SH-SY5Y (cell line): ENCODE data around the gene CIPC.

ENCODE experiments used
- GATA2 ChIP-seq: IDR thresholded peaks from 2 replicates; pipeline ENCODE4 v1.6.1; 2011; ENCODE audit warnings: mild to moderate bottlenecking, low read depth, low read length
- GATA3 ChIP-seq: IDR thresholded peaks from 2 replicates; pipeline ENCODE4 v1.6.1; 2011; ENCODE audit warnings: low read depth, mild to moderate bottlenecking, low read length, moderate library complexity

CIPC gene

GRCh38 chr14:77064521-77065178 is 33.4 kb upstream of the CIPC start:
- TF ChIP-seq GATA2 = no peak
- TF ChIP-seq GATA3 = no peak

GRCh38 chr14:77065851-77066577 is 32.0 kb upstream of the CIPC start:
- TF ChIP-seq GATA2 (peak; percentile 88), GATA3 (no peak)

- TF ChIP-seq GATA3 = no peak
- TF ChIP-seq GATA2 = no peak
These were observed 31.4 kb upstream of the CIPC start for GRCh38 chr14:77066578-77067172.

GRCh38 chr14:77067632-77068516 is 30.2 kb upstream of the CIPC start:
- TF ChIP-seq GATA2 = no peak
- TF ChIP-seq GATA3 = no peak

GRCh38 chr14:77068517-77069200 is 29.4 kb upstream of the CIPC start:
- TF ChIP-seq GATA2 (no peak), GATA3 (no peak)

GRCh38 chr14:77069551-77069950 is 28.5 kb upstream of the CIPC start:
- TF ChIP-seq GATA2 = no peak
- TF ChIP-seq GATA3 = no peak

- TF ChIP-seq GATA2 = no peak
- no peak for TF ChIP-seq GATA3
These were observed 26.1 kb upstream of the CIPC start for GRCh38 chr14:77071938-77072388.

GRCh38 chr14:77074969-77075368 is 23.1 kb upstream of the CIPC start:
- TF ChIP-seq GATA2 = no peak
- no peak for TF ChIP-seq GATA3

GRCh38 chr14:77076113-77076631 is 21.9 kb upstream of the CIPC start:
- TF ChIP-seq GATA2 = no peak

- TF ChIP-seq GATA3 = no peak
These were observed 21.0 kb upstream of the CIPC start for GRCh38 chr14:77077040-77077439.

GRCh38 chr14:77082356-77082755 is 15.7 kb upstream of the CIPC start:
- no peak for TF ChIP-seq GATA3
- TF ChIP-seq GATA2 = no peak

- TF ChIP-seq GATA3 = no peak
- TF ChIP-seq GATA2 = no peak
These were observed 15.0 kb upstream of the CIPC start for GRCh38 chr14:77083082-77083481.

GRCh38 chr14:77084985-77085384 is 13.1 kb upstream of the CIPC start:
- no peak for TF ChIP-seq GATA3
- TF ChIP-seq GATA2 = no peak

GRCh38 chr14:77085538-77085937 is 12.5 kb upstream of the CIPC start:
- TF ChIP-seq GATA3 (peak; percentile 64), GATA2 (peak; percentile 79)

GRCh38 chr14:77086017-77086727 is 11.9 kb upstream of the CIPC start:
- no peak for TF ChIP-seq GATA3
- TF ChIP-seq GATA2 = no peak
